GM12878 (cell line): ENCODE data around the gene PRADC1. TPM values are rescaled to one million over a fixed set of nuclear protein-coding genes. Genes with fewer than 3 reads are reported as not detected.

Source experiments
- BHLHE40 ChIP-seq, 2 experiments: fragments of 450-650 bp in 1 of 2; IDR thresholded peaks; 2 replicates each; pipeline ENCODE4 v1.6.1; 2011 to 2017; ENCODE audit warnings: low read depth in 2 of 2, borderline replicate concordance in 1 of 2, improper control_type of control experiment in 1 of 2, low read length in 1 of 2, mild to moderate bottlenecking in 1 of 2
- BRCA1 ChIP-seq: IDR thresholded peaks from 2 replicates; pipeline ENCODE4 v1.6.1; 2011; ENCODE audit warnings: low read depth, low read length, improper control_type of control experiment
- CHD2 ChIP-seq: IDR thresholded peaks from 2 replicates; pipeline ENCODE4 v1.6.1; 2011; ENCODE audit warnings: low read depth, low read length, improper control_type of control experiment, borderline replicate concordance
- ESRRA ChIP-seq: IDR thresholded peaks from 2 replicates; pipeline ENCODE4 v1.6.1; 2012; ENCODE audit warnings: mild to moderate bottlenecking, low read length, improper control_type of control experiment
- HCFC1 ChIP-seq: fragments of 150-350 bp; IDR thresholded peaks from 2 replicates; pipeline ENCODE4 v1.6.1; 2014; ENCODE audit warnings: low read length
- HDGF ChIP-seq: fragments of 450-650 bp; IDR thresholded peaks from 2 replicates; pipeline ENCODE4 v1.6.1; 2016; ENCODE audit warnings: antibody characterized with exemption
- IKZF1 ChIP-seq: fragments of 450-650 bp; conservative IDR thresholded peaks from 2 replicates; pipeline ENCODE4 v1.6.1; 2017; ENCODE audit warnings: antibody characterized with exemption, mild to moderate bottlenecking
- IRF3 ChIP-seq: fragments of 450-650 bp; IDR thresholded peaks from 2 replicates; pipeline ENCODE4 v1.6.1; 2014; ENCODE audit warnings: mild to moderate bottlenecking
- KLF5 ChIP-seq: fragments of 450-650 bp; IDR thresholded peaks from 2 replicates; pipeline ENCODE4 v1.6.1; 2014; ENCODE audit warnings: mild to moderate bottlenecking; ENCODE audit not compliant: partially characterized antibody
- MYC ChIP-seq: IDR thresholded peaks from 2 replicates; pipeline ENCODE4 v1.6.1; 2011; ENCODE audit warnings: mild to moderate bottlenecking, low read length, moderate library complexity, inconsistent platforms; ENCODE audit not compliant: insufficient read depth, insufficient replicate concordance, insufficient read length, severe bottlenecking
- NR2F1 ChIP-seq: fragments of 450-650 bp; conservative IDR thresholded peaks from 2 replicates; pipeline ENCODE4 v1.6.1; 2017; ENCODE audit warnings: mild to moderate bottlenecking
- RBBP5 ChIP-seq: fragments of 200-600 bp; sonication (generic); conservative IDR thresholded peaks from 2 replicates; pipeline ENCODE4 v1.6.1; 2016
- REST ChIP-seq: IDR thresholded peaks from 2 replicates; pipeline ENCODE4 v1.6.1; 2012; ENCODE audit warnings: mild to moderate bottlenecking, low read depth, low read length
- SKIL ChIP-seq: fragments of 450-650 bp; IDR thresholded peaks from 2 replicates; pipeline ENCODE4 v1.6.1; 2017; ENCODE audit warnings: mild to moderate bottlenecking, low read depth, inconsistent platforms; ENCODE audit not compliant: poor library complexity, severe bottlenecking
- SP1 ChIP-seq: IDR thresholded peaks from one replicate; pipeline ENCODE4 v1.6.1; 2011; ENCODE audit warnings: low read depth, low read length
- SREBF1 ChIP-seq: IDR thresholded peaks from 2 replicates; pipeline ENCODE4 v1.6.1; 2012; ENCODE audit warnings: mild to moderate bottlenecking, low read length
- SRF ChIP-seq, 2 experiments: IDR thresholded peaks; 2 replicates each; pipeline ENCODE4 v1.6.1; 2011; ENCODE audit warnings: low read depth in 2 of 2, low read length in 2 of 2, mild to moderate bottlenecking in 1 of 2, moderate library complexity in 1 of 2
- TAF1 ChIP-seq: IDR thresholded peaks from 2 replicates; pipeline ENCODE4 v1.6.1; 2011; ENCODE audit warnings: mild to moderate bottlenecking, low read depth, low read length, borderline replicate concordance
- TARDBP ChIP-seq: IDR thresholded peaks from 2 replicates; pipeline ENCODE4 v1.6.1; 2016; ENCODE audit warnings: borderline replicate concordance
- ZNF384 ChIP-seq: IDR thresholded peaks from 2 replicates; pipeline ENCODE4 v1.6.1; 2012; ENCODE audit warnings: low read depth, mild to moderate bottlenecking, low read length, improper control_type of control experiment, borderline replicate concordance
- ZZZ3 ChIP-seq: IDR thresholded peaks from 2 replicates; pipeline ENCODE4 v1.6.1; 2011; ENCODE audit warnings: low read depth; ENCODE audit not compliant: control insufficient read depth, insufficient read length
- polyA plus RNA-seq, 11 experiments: library from polyadenylated mRNA; depleted of rRNA in 4 of 11; unstranded in 6 of 11; stranded (reverse) in 5 of 11; fragments of >200 nt; fragmentation: Nextera tagmentation in 4 of 11; fragmentation: Illumina TruSeq in 1 of 11; extraction: Ambion mirVana in 4 of 11; extraction: Trizol in 1 of 11; gene quantifications; 1 replicate in 1 of 11; 2 replicates in 10 of 11; pipeline versions ENCODE4 v1.2.1 to v1.2.3, GENCODE V29; 2011 to 2016; ENCODE audit warnings: inconsistent platforms in 2 of 11, missing spikeins in 2 of 11, low read depth in 1 of 11
- total RNA-seq, 4 experiments: library from RNA; depleted of rRNA in 3 of 4; stranded (reverse); fragments of >200 nt in 3 of 4; fragmentation: Illumina TruSeq in 1 of 4; extraction: Trizol in 1 of 4; gene quantifications; 2 replicates each; pipeline versions ENCODE4 v1.2.1 to v1.2.3, GENCODE V29; 2013 to 2021
- TF ChIP-seq, protein P1 (sequence below): IDR thresholded peaks from 2 replicates; pipeline ENCODE4 v1.6.1; 2011; ENCODE audit warnings: mild to moderate bottlenecking, low read depth, low read length, moderate library complexity; ENCODE audit not compliant: insufficient replicate concordance

Gene PRADC1
- total and polyA plus RNA-seq, 10 of the 15 experiments (the other 5 are each of a cell fraction or from before 2014, with no cell fraction given), result 3.7 to 39.0 (median 13.8) TPM

- TF ChIP-seq SKIL (no peak), IKZF1 (peak; percentile 79), TARDBP (0 out of 2 replicates have a peak, but pooled peaks have one; percentile 41), KLF5 (peak; percentile 85), HCFC1 (peak; percentile 82), BRCA1 (no peak), SRF (IDR thresholded peaks at IDR 0.05; ENCODE audit: low read depth in 2 of 2, low read length in 2 of 2) (peak in 1 of 2 experiments; percentile 60; a peak in 1 of 4 replicates), IRF3 (peak; percentile 38; the same call in 1 of the 2 replicates), ZZZ3 (peak; percentile 49), SP1 (peak; percentile 36), CHD2 (peak; percentile 46; the same call in 1 of the 2 replicates), MYC (peak; percentile 99), HDGF (no peak), RBBP5 (peak; percentile 95; the same call in 1 of the 2 replicates), ZNF384 (no peak), NR2F1 (no peak; the same call in 1 of the 2 replicates), REST (peak; percentile 38; the same call in 1 of the 2 replicates), TAF1 (peak; percentile 99), SREBF1 (no peak), ESRRA (no peak), BHLHE40 (IDR thresholded peaks at IDR 0.05; ENCODE audit: borderline replicate concordance in 1 of 2, low read depth in 2 of 2, low read length in 1 of 2) (0 out of 4 replicates have a peak, but pooled peaks of 1 of the 2 experiments have one; percentile 3)
- TF ChIP-seq, protein P1, sequence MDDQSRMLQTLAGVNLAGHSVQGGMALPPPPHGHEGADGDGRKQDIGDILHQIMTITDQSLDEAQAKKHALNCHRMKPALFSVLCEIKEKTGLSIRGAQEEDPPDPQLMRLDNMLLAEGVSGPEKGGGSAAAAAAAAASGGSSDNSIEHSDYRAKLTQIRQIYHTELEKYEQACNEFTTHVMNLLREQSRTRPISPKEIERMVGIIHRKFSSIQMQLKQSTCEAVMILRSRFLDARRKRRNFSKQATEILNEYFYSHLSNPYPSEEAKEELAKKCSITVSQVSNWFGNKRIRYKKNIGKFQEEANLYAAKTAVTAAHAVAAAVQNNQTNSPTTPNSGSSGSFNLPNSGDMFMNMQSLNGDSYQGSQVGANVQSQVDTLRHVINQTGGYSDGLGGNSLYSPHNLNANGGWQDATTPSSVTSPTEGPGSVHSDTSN, result no peak
Observed at GRCh38 chr2:73233932-73234832, 1.1 kb upstream of the PRADC1 start, which contains the start of gene CCT7 (continued).
